ENCODE measurements around the gene CACNA2D1.

Gene CACNA2D1

GRCh38 chr7:81929386-81929785 is 514.2 kb downstream of the CACNA2D1 start:
- peak in 1 of 2 donors; percentile 39 for DNase-seq

GRCh38 chr7:81926154-81926553 is 517.4 kb downstream of the CACNA2D1 start:
- DNase-seq: no peak

GRCh38 chr7:81925530-81925929 is 518.0 kb downstream of the CACNA2D1 start:
- no peak for DNase-seq

GRCh38 chr7:81924494-81924893 is 519.1 kb downstream of the CACNA2D1 start:
- no peak for DNase-seq

GRCh38 chr7:81919494-81919893 is 524.1 kb downstream of the CACNA2D1 start:
- DNase-seq: no peak

GRCh38 chr7:81908220-81908619 is 535.4 kb downstream of the CACNA2D1 start:
- DNase-seq: no peak

- DNase-seq: no peak
Measured at GRCh38 chr7:81903115-81903514, 540.5 kb downstream of the CACNA2D1 start.

GRCh38 chr7:81902536-81902935 is 541.0 kb downstream of the CACNA2D1 start:
- DNase-seq: no peak

Measured in bone marrow (tissue), 2 donors.